GM12891 (cell line): ENCODE data around the gene SCAMP4.

Source experiments
- POLR2A ChIP-seq: IDR thresholded peaks from 2 replicates; pipeline ENCODE4 v1.6.1; 2011; ENCODE audit warnings: low read depth, low read length, control low read depth
- POLR2AphosphoS5 ChIP-seq: IDR thresholded peaks from 2 replicates; pipeline ENCODE4 v1.6.1; 2011; ENCODE audit warnings: low read depth, low read length, control low read depth

DNA sequence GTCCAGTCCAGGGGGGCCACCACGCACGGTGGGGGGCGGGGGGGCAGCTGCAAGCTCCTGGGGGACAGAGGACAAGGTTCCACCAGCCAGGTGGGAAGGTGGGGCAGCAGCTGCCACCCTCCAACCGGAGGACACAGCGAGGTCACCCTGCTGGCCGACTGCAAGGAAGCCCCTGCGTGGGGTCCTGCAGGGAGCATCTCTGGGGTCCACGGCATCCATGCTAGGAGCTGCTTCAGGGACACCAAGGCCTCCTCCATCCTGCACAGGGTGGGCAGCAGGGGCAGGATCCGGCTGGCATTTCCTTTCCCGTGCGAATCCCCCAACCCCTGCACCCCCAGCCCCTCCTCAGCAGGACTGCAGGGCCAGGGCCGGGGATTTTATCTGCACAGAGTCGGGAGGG, 33.6 kb upstream of the SCAMP4 start:
- TF ChIP-seq POLR2A (no peak), POLR2AphosphoS5 (no peak)
